ENCODE measurements around the gene UBC. TPM values are rescaled to one million over a fixed set of nuclear protein-coding genes. Genes with fewer than 3 reads are reported as not detected.

Gene UBC
- total RNA-seq, 1 donor from 2014 or later: 1,347 TPM

GRCh38 chr12:124877423-124877822, 37.0 kb downstream of the UBC start:
- no peak for TF ChIP-seq CTCF (IDR thresholded peaks at IDR 0.05)
- H3K4me3 ChIP-seq: no peak overlapping the region
- H3K27ac ChIP-seq: no peak overlapping the region
- no peaks in the 10 kb centered on the region for H3K4me1 ChIP-seq
- no peaks in the 10 kb centered on the region for H3K9me3 ChIP-seq
- intact Hi-C loops (cut with DNase I): no loop called here
- H3K27me3 ChIP-seq: no peaks in the 10 kb centered on the region
- H3K36me3 ChIP-seq: no peaks in the 10 kb centered on the region
- DNase-seq (ENCODE audit: low spot score in 2 of 2): no peak

GRCh38 chr12:124876171-124876570, 38.3 kb downstream of the UBC start:
- TF ChIP-seq CTCF (IDR thresholded peaks at IDR 0.05): no peak
- no peaks in the 10 kb centered on the region for H3K36me3 ChIP-seq
- no peak overlapping the region for H3K4me3 ChIP-seq
- intact Hi-C loops (cut with DNase I): no loop called here
- H3K4me1 ChIP-seq: no peaks in the 10 kb centered on the region
- H3K9me3 ChIP-seq: no peaks in the 10 kb centered on the region
- no peaks in the 10 kb centered on the region for H3K27me3 ChIP-seq
- H3K27ac ChIP-seq: no peak overlapping the region
- DNase-seq (ENCODE audit: low spot score in 2 of 2): no peak

- Histone ChIP-seq H3K27me3 (no peaks in the 10 kb centered on the region), H3K9me3 (no peaks in the 10 kb centered on the region), H3K4me1 (no peaks in the 10 kb centered on the region), H3K27ac (no peak overlapping the region), H3K36me3 (no peaks in the 10 kb centered on the region), H3K4me3 (no peak overlapping the region)
- no peak for TF ChIP-seq CTCF (IDR thresholded peaks at IDR 0.05)
- intact Hi-C loops (cut with DNase I): no loop called here
- no peak for DNase-seq (ENCODE audit: low spot score in 2 of 2)
Observed at GRCh38 chr12:124875803-124876132, 38.7 kb downstream of the UBC start.

- Histone ChIP-seq H3K4me1 (no peaks in the 10 kb centered on the region), H3K9me3 (no peaks in the 10 kb centered on the region), H3K36me3 (no peaks in the 10 kb centered on the region), H3K27me3 (no peaks in the 10 kb centered on the region), H3K27ac (no peak overlapping the region), H3K4me3 (no peak overlapping the region)
- intact Hi-C loops (cut with DNase I): no loop called here
- no peak for DNase-seq (ENCODE audit: low spot score in 2 of 2)
- TF ChIP-seq CTCF (IDR thresholded peaks at IDR 0.05): no peak
Observed at GRCh38 chr12:124874988-124875802, 39.3 kb downstream of the UBC start.

GRCh38 chr12:124874188-124874587, 40.3 kb downstream of the UBC start:
- H3K9me3 ChIP-seq: no peaks in the 10 kb centered on the region
- no peak overlapping the region for H3K4me3 ChIP-seq
- no peaks in the 10 kb centered on the region for H3K4me1 ChIP-seq
- intact Hi-C loops (cut with DNase I): no loop called here
- no peaks in the 10 kb centered on the region for H3K27me3 ChIP-seq
- no peak for TF ChIP-seq CTCF (IDR thresholded peaks at IDR 0.05)
- no peak for DNase-seq (ENCODE audit: low spot score in 2 of 2)
- H3K36me3 ChIP-seq: no peaks in the 10 kb centered on the region
- H3K27ac ChIP-seq: no peak overlapping the region

Measured in ascending aorta (tissue), 2 donors.